Endothelial cell (in vitro differentiated cells): ENCODE data around the gene RNH1. TPM values are rescaled to one million over a fixed set of nuclear protein-coding genes. Genes with fewer than 3 reads are reported as not detected.

ENCODE experiments used
- DNase-seq: peaks from one replicate; pipeline ENCODE4 v3.0.0; 2021; ENCODE audit warnings: low spot score
- H3K27ac Mint-ChIP-seq: one replicate; pipeline ENCODE4 v1.8.0; 2021; ENCODE audit warnings: mixed read lengths, inconsistent platforms; ENCODE audit not compliant: unreplicated experiment
- H3K27me3 Mint-ChIP-seq: one replicate; pipeline ENCODE4 v1.8.0; 2021; ENCODE audit warnings: mild to moderate bottlenecking, moderate library complexity, mixed read lengths, inconsistent platforms; ENCODE audit not compliant: unreplicated experiment
- H3K36me3 Mint-ChIP-seq: one replicate; pipeline ENCODE4 v1.8.0; 2021; ENCODE audit warnings: mild to moderate bottlenecking, low read depth, mixed read lengths, inconsistent platforms; ENCODE audit not compliant: unreplicated experiment
- H3K4me1 Mint-ChIP-seq: one replicate; pipeline ENCODE4 v1.8.0; 2021; ENCODE audit warnings: mild to moderate bottlenecking, mixed read lengths, inconsistent platforms; ENCODE audit not compliant: unreplicated experiment
- H3K4me3 Mint-ChIP-seq: one replicate; pipeline ENCODE4 v1.8.0; 2021; ENCODE audit warnings: mild to moderate bottlenecking, mixed read lengths, inconsistent platforms; ENCODE audit not compliant: unreplicated experiment
- H3K9me3 Mint-ChIP-seq: one replicate; pipeline ENCODE4 v1.8.0; 2021; ENCODE audit warnings: mixed read lengths, inconsistent platforms; ENCODE audit not compliant: unreplicated experiment
- total RNA-seq: library from RNA; stranded (reverse); fragmentation: NEBNext Ultra II Directional; extraction: Animal tissue kit (Norgen Biotek cat#: 25700); gene quantifications from one replicate; pipeline ENCODE4 v1.2.1, GENCODE V29; 2021; ENCODE audit not compliant: unreplicated experiment
- TF ChIP-seq, protein P1 (sequence below): fragments of 200-600 bp; sonication (generic); IDR thresholded peaks from one replicate; pipeline ENCODE4 v1.5.0; 2021; ENCODE audit warnings: antibody characterized with exemption; ENCODE audit not compliant: unreplicated experiment

Gene RNH1
- total RNA-seq, 1 donor from 2014 or later, result 61.1 TPM

DNA sequence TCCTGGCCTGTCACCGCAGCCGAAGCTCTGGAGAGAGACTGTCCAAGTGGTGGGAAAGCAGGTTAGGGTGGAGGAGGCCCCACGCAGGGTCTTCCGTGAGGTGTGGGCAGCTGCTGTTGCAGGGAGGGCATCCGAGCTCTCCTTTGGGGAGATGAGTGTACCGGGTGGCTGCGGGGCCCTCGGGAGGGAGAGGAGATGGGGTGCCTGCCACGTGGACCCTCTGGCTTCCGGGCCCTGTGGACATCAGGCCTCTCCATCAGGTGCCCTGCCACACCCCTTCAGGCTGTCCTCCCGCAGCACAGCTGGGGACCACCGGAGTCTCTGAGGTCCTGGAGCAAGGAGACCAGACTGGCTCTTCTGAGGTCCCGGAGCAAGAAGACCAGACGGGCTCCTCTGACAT lies 55.3 kb downstream of the RNH1 start:
- TF ChIP-seq, protein P1, sequence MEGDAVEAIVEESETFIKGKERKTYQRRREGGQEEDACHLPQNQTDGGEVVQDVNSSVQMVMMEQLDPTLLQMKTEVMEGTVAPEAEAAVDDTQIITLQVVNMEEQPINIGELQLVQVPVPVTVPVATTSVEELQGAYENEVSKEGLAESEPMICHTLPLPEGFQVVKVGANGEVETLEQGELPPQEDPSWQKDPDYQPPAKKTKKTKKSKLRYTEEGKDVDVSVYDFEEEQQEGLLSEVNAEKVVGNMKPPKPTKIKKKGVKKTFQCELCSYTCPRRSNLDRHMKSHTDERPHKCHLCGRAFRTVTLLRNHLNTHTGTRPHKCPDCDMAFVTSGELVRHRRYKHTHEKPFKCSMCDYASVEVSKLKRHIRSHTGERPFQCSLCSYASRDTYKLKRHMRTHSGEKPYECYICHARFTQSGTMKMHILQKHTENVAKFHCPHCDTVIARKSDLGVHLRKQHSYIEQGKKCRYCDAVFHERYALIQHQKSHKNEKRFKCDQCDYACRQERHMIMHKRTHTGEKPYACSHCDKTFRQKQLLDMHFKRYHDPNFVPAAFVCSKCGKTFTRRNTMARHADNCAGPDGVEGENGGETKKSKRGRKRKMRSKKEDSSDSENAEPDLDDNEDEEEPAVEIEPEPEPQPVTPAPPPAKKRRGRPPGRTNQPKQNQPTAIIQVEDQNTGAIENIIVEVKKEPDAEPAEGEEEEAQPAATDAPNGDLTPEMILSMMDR, result no peak
- Mint-ChIP-seq H3K9me3 (no peaks in the 10 kb centered on the region), H3K4me1 (peaks cover 14% of the 10 kb centered on the region), H3K4me3 (peak overlapping the region; percentile 99), H3K27ac (no peak overlapping the region), H3K36me3 (peaks cover 11% of the 10 kb centered on the region), H3K27me3 (peaks cover 4% of the 10 kb centered on the region)
- no peak for DNase-seq

DNA sequence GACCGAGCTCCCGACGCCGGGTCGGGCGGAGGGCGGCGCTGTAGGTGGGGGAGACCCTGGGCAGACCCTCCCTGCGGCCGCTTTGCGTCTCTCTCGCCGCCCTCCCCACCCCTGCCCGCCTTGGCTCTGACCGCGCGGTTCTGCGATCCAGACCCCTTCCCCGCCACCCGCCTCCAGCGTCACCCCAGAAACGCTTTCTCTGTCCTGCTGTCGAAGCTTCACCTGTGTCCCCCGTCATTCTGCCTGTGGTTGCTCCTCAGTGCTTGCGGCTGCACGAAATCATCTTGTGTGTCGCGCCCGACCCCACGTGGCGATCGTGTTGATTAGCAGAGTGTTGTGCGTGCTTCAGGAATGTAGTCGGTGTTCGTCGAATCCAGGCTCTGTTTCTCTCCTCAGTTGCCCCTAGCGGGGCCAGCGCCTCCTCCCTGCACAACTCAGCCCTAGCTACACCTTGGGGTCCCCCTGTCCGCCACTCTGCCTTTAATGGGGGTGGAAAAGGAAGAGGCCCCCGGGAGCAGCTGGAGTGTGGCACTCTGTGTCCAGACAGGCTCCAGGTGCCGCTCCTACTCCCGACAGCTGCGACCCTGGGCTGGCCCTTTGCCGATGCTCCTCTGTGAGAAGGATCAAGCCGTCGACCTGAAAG lies 56.1 kb downstream of the RNH1 start:
- H3K36me3 Mint-ChIP-seq, result peaks cover 11% of the 10 kb centered on the region
- H3K9me3 Mint-ChIP-seq, result no peaks in the 10 kb centered on the region
- peaks cover 4% of the 10 kb centered on the region for H3K27me3 Mint-ChIP-seq
- peak; percentile 63 for DNase-seq
- peak overlapping the region; percentile 81 for H3K27ac Mint-ChIP-seq
- TF ChIP-seq, protein P1, result no peak
- H3K4me3 Mint-ChIP-seq, result peak overlapping the region; percentile 99
- peaks cover 14% of the 10 kb centered on the region for H3K4me1 Mint-ChIP-seq

GRCh38 chr11:449889-450808 lies 56.9 kb downstream of the RNH1 start, which contains the start of gene PTDSS2:
TSS of gene PTDSS2 (plus strand) at chr11:450279. CDS start at chr11:450456, 177 bp downstream.
- Mint-ChIP-seq H3K9me3 (no peaks in the 10 kb centered on the region), H3K27me3 (peaks cover 4% of the 10 kb centered on the region), H3K27ac (peak within 1 kb of the TSS; percentile 85), H3K4me3 (peak within 1 kb of the TSS; percentile 99), H3K36me3 (peaks cover 11% of the 10 kb centered on the region), H3K4me1 (peaks cover 14% of the 10 kb centered on the region)
- TF ChIP-seq, protein P1, result no peak
- DNase-seq, result peak; percentile 93

DNA sequence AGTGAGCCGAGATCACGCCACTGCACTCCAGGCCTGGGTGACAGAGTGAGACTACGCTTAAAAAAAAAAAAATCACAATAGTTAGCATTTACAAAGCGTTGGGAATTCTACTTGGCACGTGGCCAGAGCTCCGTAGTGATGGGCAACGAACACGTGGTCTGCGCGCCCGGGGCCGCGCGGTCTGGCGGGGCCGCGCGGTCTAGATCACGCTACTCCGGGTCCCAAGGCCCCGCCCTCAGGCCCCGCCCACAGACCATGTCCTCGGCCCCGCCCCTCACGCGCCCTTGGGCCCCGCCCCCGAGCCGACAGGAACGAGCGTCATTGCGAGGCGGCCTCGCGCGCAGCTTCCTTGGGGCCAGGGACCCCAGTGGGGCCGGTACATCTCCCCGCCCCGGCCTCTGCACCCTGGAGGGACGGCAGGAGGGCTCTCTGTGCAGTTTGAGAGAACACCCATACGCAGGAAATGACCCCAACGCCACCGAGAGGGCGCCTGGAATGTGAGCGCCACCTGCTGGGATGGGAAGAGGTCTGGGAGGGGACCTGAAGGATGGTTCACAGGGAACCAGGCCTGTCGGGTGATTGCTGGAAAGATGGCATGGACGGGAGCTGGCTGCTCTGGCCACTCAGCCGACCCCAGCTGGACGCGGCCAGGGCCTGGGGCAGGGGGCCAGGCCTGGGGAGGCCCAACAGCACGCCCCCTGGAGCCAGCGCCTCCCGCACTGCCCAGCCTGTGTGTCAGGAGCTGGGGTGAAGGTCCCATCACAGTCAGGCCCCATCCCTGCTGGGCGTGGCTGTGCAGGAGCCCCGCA lies 58.9 kb downstream of the RNH1 start:
- Mint-ChIP-seq H3K4me1 (peaks cover 12% of the 10 kb centered on the region), H3K9me3 (no peaks in the 10 kb centered on the region), H3K27me3 (peaks cover 4% of the 10 kb centered on the region), H3K4me3 (peak overlapping the region; percentile 90), H3K27ac (peak overlapping the region; percentile 57), H3K36me3 (peaks cover 3% of the 10 kb centered on the region)
- peak; percentile 96 for DNase-seq
- TF ChIP-seq, protein P1, result peak; percentile 68
